Smooth muscle cell (in vitro differentiated cells): Measurements from ENCODE around the gene EIF2S2. TPM values are rescaled to one million over a fixed set of nuclear protein-coding genes. Genes with fewer than 3 reads are reported as not detected.

Experiments
- DNase-seq: peaks from one replicate; lab custom pipeline; 2025; ENCODE audit not compliant: unreplicated experiment; lab: John Stamatoyannopoulos, UW
- H2AFZ ChIP-seq: fragments of 200-600 bp; sonication (generic); 2 replicates; pipeline ENCODE4 v1.6.0; 2016; ENCODE audit warnings: antibody characterized with exemption, low read depth, mild to moderate bottlenecking
- H3F3A ChIP-seq: fragments of 200-600 bp; sonication (generic); 2 replicates; pipeline ENCODE4 v1.6.0; 2017; ENCODE audit warnings: antibody characterized with exemption, low read depth
- H3K27ac ChIP-seq: fragments of 200-600 bp; sonication (generic); 2 replicates; pipeline ENCODE4 v1.5.1; 2016; ENCODE audit warnings: low read depth, mild to moderate bottlenecking
- H3K27me3 ChIP-seq: fragments of 200-600 bp; sonication (generic); 2 replicates; pipeline ENCODE4 v1.6.1; 2016; ENCODE audit warnings: low read depth, mild to moderate bottlenecking
- H3K36me3 ChIP-seq: fragments of 200-600 bp; sonication (generic); 2 replicates; pipeline ENCODE4 v1.5.1; 2016; ENCODE audit warnings: low read depth
- H3K4me1 ChIP-seq: fragments of 200-600 bp; sonication (generic); 2 replicates; pipeline ENCODE4 v1.5.1; 2016; ENCODE audit warnings: low read depth
- H3K4me2 ChIP-seq: fragments of 200-600 bp; sonication (generic); 2 replicates; pipeline ENCODE4 v1.6.0; 2016; ENCODE audit warnings: mild to moderate bottlenecking
- H3K4me3 ChIP-seq: fragments of 200-600 bp; sonication (generic); 2 replicates; pipeline ENCODE4 v1.5.1; 2016; ENCODE audit warnings: mild to moderate bottlenecking
- H3K79me2 ChIP-seq: fragments of 200-600 bp; sonication (generic); 2 replicates; pipeline ENCODE4 v1.6.0; 2016; ENCODE audit warnings: low read depth, mild to moderate bottlenecking
- H3K9ac ChIP-seq: fragments of 200-600 bp; sonication (generic); 2 replicates; pipeline ENCODE4 v1.6.0; 2016; ENCODE audit warnings: low read depth
- H3K9me3 ChIP-seq: fragments of 200-600 bp; sonication (generic); replicated peaks from 2 replicates; pipeline ENCODE4 v1.5.1; 2016; ENCODE audit warnings: low read depth
- H4K20me1 ChIP-seq: fragments of 200-600 bp; sonication (generic); 2 replicates; pipeline ENCODE4 v1.6.0; 2016; ENCODE audit warnings: low read depth
- WGBS: methylation state at CpG from one replicate; pipeline ENCODE4 v1.1.7; 2016; ENCODE audit warnings: low lambda C conversion rate; 5-methylcytosine and 5-hydroxymethylcytosine counted together
- polyA plus RNA-seq: library from polyadenylated mRNA; unstranded; fragments of >200 nt; fragmentation: Nextera tagmentation; extraction: Ambion mirVana; gene quantifications from 2 replicates; pipeline ENCODE4 v1.2.1, GENCODE V29; 2016
- total RNA-seq: library from RNA; depleted of rRNA; stranded (reverse); fragments of >200 nt; gene quantifications from 2 replicates; pipeline ENCODE4 v1.2.3, GENCODE V29; 2014
- TF ChIP-seq, protein P1 (sequence below): fragments of 200-600 bp; sonication (generic); IDR thresholded peaks from 2 replicates; pipeline ENCODE4 v1.5.1; 2017; ENCODE audit warnings: borderline replicate concordance, mild to moderate bottlenecking, antibody characterized with exemption; ENCODE audit not compliant: insufficient read depth, poor library complexity, severe bottlenecking

EIF2S2 gene
- total and polyA plus RNA-seq, 2 experiments from 2014 or later: 38.6 to 69.8 TPM

DNA sequence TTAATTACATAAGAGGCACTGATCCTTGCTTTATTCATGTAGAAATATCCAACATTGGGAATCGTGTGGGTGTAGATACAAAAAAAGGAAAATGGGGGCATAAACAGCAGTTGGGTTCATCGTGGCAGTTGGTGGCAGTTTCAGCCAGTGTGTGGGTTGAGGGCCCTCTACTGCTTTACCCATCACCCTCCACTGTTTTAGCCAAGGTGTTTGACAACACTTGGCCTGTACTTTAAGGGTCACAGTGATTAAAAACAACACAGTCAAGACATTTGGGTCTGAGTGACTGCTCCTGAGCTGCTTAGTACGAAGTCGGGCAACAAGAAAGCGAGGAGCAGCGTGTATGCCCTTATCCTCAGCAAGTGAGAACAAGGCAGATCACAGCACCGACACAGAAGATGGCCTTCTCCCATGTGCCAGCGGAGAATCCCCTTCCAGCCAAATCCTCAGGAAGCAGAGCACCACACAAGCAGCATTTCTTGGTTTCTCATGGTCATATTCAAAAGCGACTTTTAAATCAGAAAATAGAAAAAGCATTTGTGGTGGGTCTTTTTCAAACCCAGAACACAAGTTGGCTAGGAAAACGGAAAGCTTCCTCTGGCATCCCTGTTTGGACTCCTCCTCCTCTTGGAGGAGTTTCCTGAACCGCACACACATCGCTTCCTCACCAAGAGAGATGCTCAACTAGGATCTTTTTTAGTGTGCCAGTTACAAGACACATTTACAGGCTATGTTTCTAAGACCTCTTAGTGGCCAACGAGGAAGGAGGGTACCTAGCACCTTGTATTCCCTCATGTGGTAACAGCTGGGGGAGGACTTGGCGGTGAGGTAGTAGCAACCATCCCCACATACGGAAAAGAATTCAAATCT lies 23.5 kb downstream of the EIF2S2 start:
- 96% methylated on average over 15 of the region's 15 CpGs for WGBS
- Histone ChIP-seq H3F3A (peaks cover 33% of the 10 kb centered on the region), H3K4me1 (no peaks in the 10 kb centered on the region), H3K27me3 (no peaks in the 10 kb centered on the region), H2AFZ (no peak overlapping the region), H3K4me3 (no peak overlapping the region), H3K9me3 (no peaks in the 10 kb centered on the region), H3K4me2 (no peak overlapping the region), H3K27ac (no peak overlapping the region), H3K9ac (no peak overlapping the region), H3K79me2 (peaks cover 8% of the 10 kb centered on the region), H4K20me1 (peaks cover 83% of the 10 kb centered on the region), H3K36me3 (peaks cover 18% of the 10 kb centered on the region)
- no peak for DNase-seq
- TF ChIP-seq, protein P1, sequence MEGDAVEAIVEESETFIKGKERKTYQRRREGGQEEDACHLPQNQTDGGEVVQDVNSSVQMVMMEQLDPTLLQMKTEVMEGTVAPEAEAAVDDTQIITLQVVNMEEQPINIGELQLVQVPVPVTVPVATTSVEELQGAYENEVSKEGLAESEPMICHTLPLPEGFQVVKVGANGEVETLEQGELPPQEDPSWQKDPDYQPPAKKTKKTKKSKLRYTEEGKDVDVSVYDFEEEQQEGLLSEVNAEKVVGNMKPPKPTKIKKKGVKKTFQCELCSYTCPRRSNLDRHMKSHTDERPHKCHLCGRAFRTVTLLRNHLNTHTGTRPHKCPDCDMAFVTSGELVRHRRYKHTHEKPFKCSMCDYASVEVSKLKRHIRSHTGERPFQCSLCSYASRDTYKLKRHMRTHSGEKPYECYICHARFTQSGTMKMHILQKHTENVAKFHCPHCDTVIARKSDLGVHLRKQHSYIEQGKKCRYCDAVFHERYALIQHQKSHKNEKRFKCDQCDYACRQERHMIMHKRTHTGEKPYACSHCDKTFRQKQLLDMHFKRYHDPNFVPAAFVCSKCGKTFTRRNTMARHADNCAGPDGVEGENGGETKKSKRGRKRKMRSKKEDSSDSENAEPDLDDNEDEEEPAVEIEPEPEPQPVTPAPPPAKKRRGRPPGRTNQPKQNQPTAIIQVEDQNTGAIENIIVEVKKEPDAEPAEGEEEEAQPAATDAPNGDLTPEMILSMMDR: no peak

DNA sequence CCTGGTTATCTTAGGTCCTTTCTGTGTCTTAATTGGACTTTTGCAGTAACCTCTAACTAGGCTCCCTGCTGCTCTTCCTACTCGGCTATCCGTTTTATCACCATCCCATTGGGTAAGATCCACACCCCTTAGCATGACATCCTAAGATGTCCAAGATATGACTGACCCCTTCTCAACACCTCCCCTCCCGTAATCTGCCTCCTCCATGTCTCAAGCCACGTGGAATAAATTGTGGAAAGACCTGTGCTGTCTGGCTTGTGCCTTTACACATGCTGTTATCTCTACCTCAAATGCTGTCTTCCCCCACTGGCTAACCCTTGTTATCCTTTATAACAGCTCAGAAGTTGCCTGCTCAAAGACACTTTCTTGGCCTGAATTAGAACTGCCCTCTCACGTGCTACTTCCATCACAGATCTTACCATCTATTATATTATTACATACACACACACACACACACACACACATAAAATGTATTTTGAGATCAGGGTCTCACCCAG lies 26.5 kb downstream of the EIF2S2 start:
- Histone ChIP-seq H3K27me3 (no peaks in the 10 kb centered on the region), H2AFZ (no peak overlapping the region), H3K4me2 (no peak overlapping the region), H3K79me2 (peaks cover 9% of the 10 kb centered on the region), H3K27ac (no peak overlapping the region), H3K9ac (no peak overlapping the region), H3K36me3 (peaks cover 4% of the 10 kb centered on the region), H3K4me3 (no peak overlapping the region), H3K9me3 (no peaks in the 10 kb centered on the region), H3F3A (peaks cover 28% of the 10 kb centered on the region), H3K4me1 (no peaks in the 10 kb centered on the region), H4K20me1 (peaks cover 81% of the 10 kb centered on the region)
- 88% methylated on average over 5 of the region's 5 CpGs for WGBS
- no peak for DNase-seq
- TF ChIP-seq, protein P1: no peak

DNA sequence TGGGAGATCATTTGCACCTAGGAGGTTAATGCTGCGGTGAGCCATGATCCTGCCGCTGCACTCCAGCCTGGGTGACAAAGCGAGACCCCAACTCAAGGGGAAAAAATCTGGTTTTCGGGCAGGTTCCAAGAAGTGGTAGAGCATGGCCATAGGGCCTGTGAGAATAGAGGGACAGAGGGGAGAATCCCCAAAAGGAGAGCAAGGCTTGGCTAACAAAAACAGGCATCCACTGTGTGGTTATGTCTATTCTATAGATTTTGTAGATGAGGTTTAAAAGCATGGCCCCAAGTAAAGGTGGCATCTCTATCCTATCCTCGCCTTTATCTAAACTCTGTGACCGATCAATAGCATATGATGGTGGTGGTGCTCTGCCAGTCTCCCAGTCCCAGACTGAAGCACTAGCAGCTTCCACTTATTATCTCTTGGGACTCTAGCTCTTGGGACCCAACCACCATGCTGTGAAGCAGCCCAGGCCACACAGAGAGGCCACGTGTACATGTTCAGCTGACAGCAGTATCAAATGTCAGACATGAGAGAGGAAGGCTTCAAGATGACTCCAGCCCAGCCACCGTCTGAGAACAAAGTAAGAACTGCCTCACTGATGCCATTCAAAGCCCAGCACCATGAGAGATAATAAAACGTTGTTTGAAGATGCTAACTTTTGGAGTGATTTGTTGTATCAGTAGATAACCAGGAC lies 27.7 kb downstream of the EIF2S2 start:
- Histone ChIP-seq H3K27ac (no peak overlapping the region), H2AFZ (no peak overlapping the region), H3K27me3 (no peaks in the 10 kb centered on the region), H3K4me3 (no peak overlapping the region), H3K4me1 (no peaks in the 10 kb centered on the region), H4K20me1 (peaks cover 83% of the 10 kb centered on the region), H3K36me3 (peaks cover 4% of the 10 kb centered on the region), H3K4me2 (no peak overlapping the region), H3K9ac (no peak overlapping the region), H3K9me3 (no peaks in the 10 kb centered on the region), H3F3A (peaks cover 26% of the 10 kb centered on the region), H3K79me2 (peaks cover 9% of the 10 kb centered on the region)
- WGBS: 90% methylated on average over 9 of the region's 9 CpGs
- DNase-seq: no peak
- TF ChIP-seq, protein P1: no peak
